ENCODE data around the gene FARP1.

FARP1 gene

GRCh38 chr13:98174307-98174706, 31.4 kb downstream of the FARP1 start:
- in situ Hi-C loops (cut with MboI; ENCODE audit: low sequenced_read_pairs) = no loop called here

- in situ Hi-C loops (cut with MboI; ENCODE audit: low sequenced_read_pairs) = no loop called here
Measured at GRCh38 chr13:98175043-98175442, 32.1 kb downstream of the FARP1 start.

- in situ Hi-C loops (cut with MboI; ENCODE audit: low sequenced_read_pairs) = no loop called here
Measured at GRCh38 chr13:98175823-98176222, 32.9 kb downstream of the FARP1 start.

DNA sequence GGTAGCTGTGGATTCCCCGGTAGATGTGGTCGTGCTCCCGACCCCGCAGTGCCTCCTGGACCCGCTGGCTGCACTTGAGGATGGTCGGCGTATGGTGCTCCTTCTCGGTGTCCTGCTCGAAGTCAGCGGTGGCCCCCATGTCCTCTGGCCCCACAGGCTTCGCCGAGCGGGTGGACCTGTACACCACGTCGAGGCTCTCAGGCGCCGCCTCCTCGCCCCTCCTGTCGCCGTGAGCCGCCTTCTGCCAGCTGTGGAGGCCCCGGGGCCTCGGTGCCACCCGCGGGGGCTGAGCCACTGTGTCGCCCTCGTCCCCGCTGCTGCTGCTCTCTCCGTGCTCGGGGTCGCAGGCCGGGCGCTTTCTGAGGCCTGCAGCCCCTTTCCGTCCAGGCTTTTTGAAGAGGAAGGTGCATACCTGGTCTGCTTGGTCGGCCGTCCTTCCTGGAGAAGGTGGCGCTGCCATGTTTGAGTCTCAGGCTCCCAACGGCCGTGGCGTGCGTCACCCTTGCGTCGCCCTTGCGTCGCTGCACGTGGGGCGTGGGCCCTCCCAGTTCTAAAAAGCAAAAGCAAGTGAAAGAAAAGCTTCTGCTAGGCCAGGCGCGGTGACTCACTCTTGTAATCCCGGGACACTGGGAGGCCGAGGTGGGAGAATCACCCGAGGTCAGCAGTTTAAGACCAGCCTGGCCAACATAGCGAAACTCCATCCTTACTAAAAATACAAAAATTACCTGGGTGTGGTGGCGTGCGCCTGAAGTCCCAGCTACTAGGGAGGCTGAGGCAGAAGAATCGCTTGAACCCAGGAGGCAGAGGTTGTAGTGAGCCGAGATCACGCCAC, 34.1 kb downstream of the FARP1 start, which contains the start of gene RNF113B:
RNF113B (minus strand) TSS at position 493 of the 832 bp plus-strand sequence; CDS start at position 460, 33 bp downstream.
- in situ Hi-C loops (cut with MboI; ENCODE audit: low sequenced_read_pairs) = no loop called here

GRCh38 chr13:98180092-98180491, 37.2 kb downstream of the FARP1 start:
- in situ Hi-C loops (cut with MboI; ENCODE audit: low sequenced_read_pairs) = no loop called here

DNA sequence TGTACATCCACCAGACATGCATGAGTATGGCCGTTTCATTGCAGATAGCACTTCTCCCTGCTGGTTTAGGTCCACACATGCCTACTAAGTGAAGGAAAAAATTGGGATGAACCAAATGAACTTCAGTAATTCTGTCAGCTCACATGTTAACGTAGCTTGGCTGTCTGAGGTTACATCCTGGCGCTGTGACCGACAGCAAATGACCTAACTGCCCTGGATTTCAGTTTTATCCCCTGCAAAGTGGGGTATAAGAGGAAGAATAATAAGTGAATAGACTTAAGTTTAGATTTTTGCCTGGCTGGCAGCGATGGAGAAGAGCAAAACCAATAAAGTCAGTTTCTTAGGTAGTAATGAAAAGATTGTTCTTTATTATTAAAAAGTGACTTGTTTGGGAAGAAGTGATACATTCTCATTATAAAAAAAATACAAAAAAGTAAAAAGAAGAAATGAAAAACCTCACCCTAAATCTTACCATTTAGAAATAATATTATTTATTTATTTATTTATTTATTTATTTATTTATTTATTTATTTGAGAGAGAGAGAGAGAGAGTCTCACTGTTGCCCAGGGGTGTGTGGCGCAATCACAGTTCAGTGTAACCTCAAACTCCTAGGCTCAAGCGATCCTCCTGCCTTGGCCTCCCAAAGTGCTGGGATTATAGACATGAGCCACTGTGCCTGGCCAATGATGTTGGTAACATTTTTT, 38.4 kb downstream of the FARP1 start:
- in situ Hi-C loops (cut with MboI; ENCODE audit: low sequenced_read_pairs) = no loop called here

DNA sequence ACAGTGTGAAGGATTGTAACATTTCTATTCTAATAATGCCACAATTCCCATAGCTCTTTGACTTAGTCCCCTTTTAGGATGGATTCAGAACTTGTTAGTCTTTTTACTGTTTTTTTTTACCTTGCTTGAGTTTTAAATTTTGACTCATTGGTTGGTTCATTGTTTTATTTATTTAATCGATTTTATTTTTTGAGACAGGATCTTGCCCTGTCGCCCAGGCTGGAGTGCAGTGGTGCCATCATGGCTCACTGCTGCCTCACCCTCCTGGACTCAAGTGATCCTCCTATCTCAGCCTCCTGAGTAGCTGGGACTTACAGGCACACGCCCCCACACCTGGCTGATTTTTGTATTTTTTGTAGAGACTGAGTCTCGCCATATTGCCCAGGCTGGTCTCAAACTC, 39.3 kb downstream of the FARP1 start:
- in situ Hi-C loops (cut with MboI; ENCODE audit: low sequenced_read_pairs) = no loop called here

GRCh38 chr13:98182589-98182988, 39.7 kb downstream of the FARP1 start:
- in situ Hi-C loops (cut with MboI; ENCODE audit: low sequenced_read_pairs) = no loop called here

DNA sequence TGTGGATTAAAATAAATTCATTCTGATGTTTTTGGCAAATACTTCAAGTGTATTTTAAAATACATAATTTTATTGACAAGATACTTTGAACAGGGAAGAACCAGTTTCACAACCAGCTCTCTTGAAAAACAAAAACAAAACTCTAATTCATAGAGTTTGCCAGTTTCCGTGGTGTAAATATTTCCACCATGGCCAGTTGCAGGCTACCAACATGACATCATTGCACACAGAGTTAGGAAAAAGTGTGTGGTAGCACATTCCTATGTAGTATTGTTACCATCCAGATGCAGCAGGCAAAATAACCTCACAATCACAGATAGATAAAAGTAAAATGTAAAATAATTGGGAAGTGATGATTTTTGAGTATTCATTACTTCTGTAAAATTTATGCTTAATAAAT, 41.9 kb downstream of the FARP1 start:
- in situ Hi-C loops (cut with MboI; ENCODE audit: low sequenced_read_pairs) = no loop called here

DNA sequence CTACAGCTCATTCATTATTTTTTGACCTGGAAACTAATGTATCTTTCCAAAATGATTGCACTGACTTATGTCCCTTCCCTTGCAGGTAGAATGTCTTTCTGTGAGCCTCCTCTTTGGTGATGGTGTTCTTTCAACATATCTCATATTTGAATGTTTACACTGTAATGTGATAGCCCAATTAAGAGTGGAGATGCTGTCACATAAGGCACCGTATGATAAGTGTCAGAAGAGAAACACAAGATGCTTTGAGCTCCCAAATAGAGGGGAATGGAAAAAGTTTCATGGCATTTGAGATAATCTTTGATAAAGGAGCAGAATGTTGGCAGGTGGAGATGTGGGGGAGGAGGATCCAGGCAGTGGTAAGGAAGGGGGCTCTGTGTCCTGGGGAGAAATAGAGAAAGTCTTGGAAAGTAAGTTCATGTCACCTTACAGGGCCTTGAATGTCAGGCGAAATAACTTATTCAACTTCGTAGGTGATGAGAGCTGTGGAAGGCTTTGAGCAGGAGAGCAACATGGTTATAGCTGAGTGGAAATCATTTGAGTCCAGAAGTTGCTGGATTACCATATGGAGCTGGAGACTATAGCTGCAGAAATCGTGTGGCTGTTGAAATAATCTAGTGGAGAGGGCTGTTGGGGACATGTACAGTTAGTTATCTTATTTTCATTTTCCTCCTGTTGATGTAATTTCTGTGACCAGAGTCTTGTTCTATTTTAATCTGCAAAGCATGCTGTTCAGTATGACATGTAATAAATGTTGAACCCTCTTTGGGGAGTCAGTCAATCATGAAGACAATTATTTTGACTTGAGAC, 44.5 kb downstream of the FARP1 start:
- in situ Hi-C loops (cut with MboI; ENCODE audit: low sequenced_read_pairs) = no loop called here

DNA sequence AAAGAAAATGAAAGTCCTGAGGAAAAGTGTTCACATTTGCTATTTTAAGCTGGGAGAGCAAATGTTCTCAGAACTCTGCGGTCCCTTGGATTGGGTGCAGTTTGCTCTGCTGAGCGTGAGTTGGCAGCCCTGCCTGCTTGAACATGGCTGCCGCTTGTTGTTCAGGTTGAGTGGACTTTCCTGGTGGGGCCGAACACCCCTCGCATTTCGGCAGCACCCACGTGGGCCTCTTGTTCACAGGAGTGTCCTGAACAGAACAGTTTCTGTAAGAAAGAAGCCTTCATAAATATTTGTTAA, 45.0 kb downstream of the FARP1 start:
- in situ Hi-C loops (cut with MboI; ENCODE audit: low sequenced_read_pairs) = no loop called here

GRCh38 chr13:98188544-98189166, 45.8 kb downstream of the FARP1 start:
- in situ Hi-C loops (cut with MboI; ENCODE audit: low sequenced_read_pairs) = no loop called here

DNA sequence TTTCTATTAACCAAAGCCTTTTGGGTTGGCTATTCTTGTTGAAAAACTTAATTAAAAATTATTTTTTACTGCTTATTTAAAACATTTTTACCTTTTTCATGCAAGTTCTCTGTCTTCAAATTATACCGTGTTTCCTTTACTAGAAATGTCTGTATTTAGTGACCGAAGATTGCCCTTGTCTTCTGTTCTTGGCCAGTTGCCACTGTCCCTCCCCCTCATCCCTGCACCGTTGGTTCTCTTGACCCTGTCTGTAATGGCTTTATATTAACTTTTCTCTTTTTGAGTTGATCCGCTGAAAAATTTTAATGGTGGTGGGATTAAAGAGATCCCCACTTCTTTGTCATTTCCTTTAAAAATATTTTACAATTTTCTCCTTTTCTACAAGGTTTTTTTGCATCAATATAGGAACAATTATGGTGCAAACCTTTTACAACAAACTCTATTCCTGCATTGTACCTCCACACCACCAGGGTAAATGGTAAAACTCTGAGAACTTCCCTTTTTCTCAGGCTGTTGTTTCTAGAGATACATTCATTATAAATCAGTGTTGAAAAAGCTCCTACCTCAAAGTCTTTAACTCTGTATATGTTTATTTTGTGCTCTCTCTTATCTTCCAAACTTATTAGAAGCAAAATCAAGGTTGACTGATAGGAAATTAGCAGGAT, 47.1 kb downstream of the FARP1 start:
- in situ Hi-C loops (cut with MboI; ENCODE audit: low sequenced_read_pairs) = no loop called here

GRCh38 chr13:98190889-98191444, 48.1 kb downstream of the FARP1 start:
- in situ Hi-C loops (cut with MboI; ENCODE audit: low sequenced_read_pairs) = no loop called here

DNA sequence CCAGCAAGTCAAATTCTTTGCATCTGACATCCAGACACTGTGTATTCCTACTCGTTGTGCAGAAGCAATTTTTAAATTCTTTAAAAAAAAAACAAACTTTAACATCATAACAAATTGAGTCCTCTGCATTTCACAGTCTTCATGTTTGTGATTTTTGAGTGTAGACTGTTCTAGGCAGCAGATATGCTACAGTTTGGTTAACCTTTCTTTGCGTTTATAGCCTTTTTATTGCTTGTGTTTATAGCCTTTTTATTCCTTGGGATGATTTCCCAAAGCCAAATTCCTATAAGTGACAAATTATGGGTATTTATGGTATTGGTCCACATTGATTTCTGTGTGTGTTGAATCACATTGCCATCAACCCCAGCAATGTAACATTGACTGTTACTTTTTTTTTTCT, 49.1 kb downstream of the FARP1 start:
- in situ Hi-C loops (cut with MboI; ENCODE audit: low sequenced_read_pairs) = no loop called here

DNA sequence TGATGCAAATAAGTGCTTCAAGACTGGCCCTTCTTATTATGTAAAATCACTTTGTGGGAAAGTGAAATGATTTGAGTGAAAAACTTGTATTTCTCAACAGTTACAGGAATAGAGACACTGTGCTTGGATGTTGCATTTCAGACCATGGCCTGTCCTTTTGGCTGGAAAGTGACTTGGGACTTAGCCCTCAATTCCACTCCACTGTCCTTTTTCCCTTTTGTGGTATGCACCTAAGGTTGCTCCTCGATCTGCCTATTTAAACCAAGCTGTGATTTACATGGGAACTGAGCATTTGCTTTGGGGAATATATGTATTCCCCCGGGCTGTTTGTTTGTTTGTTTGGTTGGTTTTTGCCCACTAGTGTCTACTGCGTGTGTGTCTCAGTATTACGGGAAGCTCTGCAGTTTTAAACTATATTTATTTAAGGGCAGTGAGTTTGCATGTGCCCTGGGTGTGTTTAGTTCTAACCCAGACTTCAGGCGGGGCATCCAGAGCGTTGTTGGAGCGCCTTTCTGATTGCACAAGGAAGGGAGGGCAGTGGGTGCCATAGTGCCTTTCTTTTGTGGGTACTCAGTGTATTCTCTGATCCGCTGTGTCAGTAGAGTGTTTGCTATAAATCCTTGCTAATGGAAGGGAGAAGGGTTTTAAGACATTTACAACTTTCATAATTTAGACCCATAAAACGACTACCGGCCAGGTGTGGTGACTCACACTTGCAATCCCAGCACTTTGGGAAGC, 52.3 kb downstream of the FARP1 start:
- in situ Hi-C loops (cut with MboI; ENCODE audit: low sequenced_read_pairs) = no loop called here

- in situ Hi-C loops (cut with MboI; ENCODE audit: low sequenced_read_pairs) = no loop called here
Measured at GRCh38 chr13:98198683-98199082, 55.8 kb downstream of the FARP1 start.

DNA sequence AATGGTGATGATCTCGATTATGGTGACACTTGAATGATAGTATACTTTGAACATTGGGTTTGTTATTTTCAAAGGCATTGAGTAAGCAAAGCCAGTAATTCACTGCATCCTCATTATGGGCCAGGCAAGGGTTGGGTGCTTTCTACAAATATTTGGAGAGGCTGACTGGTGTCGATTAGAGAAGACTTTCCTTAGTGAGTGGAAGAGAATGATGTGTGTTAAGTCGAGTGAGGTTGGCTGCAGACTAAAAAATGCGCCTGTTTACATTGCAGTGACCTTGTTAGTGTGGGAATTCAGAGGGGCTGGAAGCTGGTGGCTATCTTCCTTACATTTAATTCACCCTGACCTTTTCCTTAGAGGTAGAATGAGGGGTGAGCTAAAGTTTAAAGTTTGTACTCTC, 56.6 kb downstream of the FARP1 start:
- in situ Hi-C loops (cut with MboI; ENCODE audit: low sequenced_read_pairs) = no loop called here

- in situ Hi-C loops (cut with MboI; ENCODE audit: low sequenced_read_pairs) = no loop called here
Measured at GRCh38 chr13:98200211-98200878, 57.5 kb downstream of the FARP1 start.

Data from hTERT RPE-1 (cell line).